ENCODE results near the gene EXOC6B. TPM values are rescaled to one million over a fixed set of nuclear protein-coding genes. Genes with fewer than 3 reads are reported as not detected.
"Not testable (repeated sequence)": the region's sequence is repeated elsewhere in the genome, so short reads cannot be mapped to it uniquely, and the experiment has no call there.

EXOC6B gene
- total RNA-seq, 2 donors from 2014 or later, result 11.7 to 12.9 TPM

GRCh38 chr2:72423756-72424155, 402.1 kb downstream of the EXOC6B start:
- H3K27me3 ChIP-seq, result no peaks in the 10 kb centered on the region
- H3K4me3 ChIP-seq, result no peak overlapping the region
- DNase-seq (no peak), ATAC-seq (no peak)
- H3K36me3 ChIP-seq (replicated peaks in 1 of 2; ENCODE audit: insufficient read depth in 1 of 2, low read depth in 2 of 2), result no peaks in the 10 kb centered on the region
- peaks cover 0 to 5% (median 0%) of the 10 kb centered on the region in 3 donors for H3K9me3 ChIP-seq
- H3K27ac ChIP-seq, result no peak overlapping the region
- 64 to 70% methylated on average over 2 of the region's 2 CpGs for WGBS, 2 donors
- intact Hi-C loops (cut with DNase I), result no loop called here
- H3K4me1 ChIP-seq, result no peaks in the 10 kb centered on the region
- TF ChIP-seq CTCF (IDR thresholded peaks at IDR 0.05) (no peak), POLR2A (IDR thresholded peaks at IDR 0.05) (no peak)

GRCh38 chr2:72421771-72422379, 404.0 kb downstream of the EXOC6B start:
- intact Hi-C loops (cut with DNase I), result not testable (repeated sequence)

DNA sequence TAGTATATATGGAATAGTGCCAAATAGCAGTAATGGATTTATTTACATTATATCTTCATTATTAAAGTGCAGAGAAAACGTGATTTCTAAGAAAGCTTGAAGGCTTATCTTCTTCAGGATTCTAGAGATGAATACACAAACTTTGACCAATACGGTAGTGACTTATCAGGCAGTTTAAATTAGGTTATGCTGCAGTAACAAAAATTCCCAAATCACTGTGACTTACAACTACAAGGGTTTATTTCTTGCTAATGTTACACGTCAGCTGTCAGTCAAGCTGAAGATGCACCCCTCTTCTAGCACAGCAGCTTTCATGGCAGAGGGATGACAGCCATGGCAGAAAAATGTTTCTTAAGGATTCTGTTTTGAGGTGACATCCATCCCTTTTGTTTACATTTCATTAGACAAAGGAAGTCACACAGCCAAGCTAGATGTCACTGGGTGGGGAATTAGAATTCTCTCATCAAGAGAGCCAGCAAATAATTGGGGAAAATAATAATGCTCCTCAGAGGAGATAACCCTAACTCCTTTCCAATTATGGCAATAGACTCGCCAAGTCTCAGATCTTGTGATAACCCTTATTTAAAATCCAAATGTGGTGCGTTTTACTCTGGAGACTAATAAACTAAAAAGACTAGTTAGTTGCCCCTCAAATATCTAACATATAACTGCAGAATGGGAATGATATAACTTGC, 409.9 kb downstream of the EXOC6B start:
- Histone ChIP-seq H3K9me3 (peaks cover 0 to 5% (median 0%) of the 10 kb centered on the region in 3 donors), H3K4me1 (no peaks in the 10 kb centered on the region), H3K27ac (no peak overlapping the region), H3K36me3 (replicated peaks in 1 of 2; ENCODE audit: insufficient read depth in 1 of 2, low read depth in 2 of 2) (no peaks in the 10 kb centered on the region), H3K27me3 (no peaks in the 10 kb centered on the region), H3K4me3 (no peak overlapping the region)
- 71 to 84% methylated on average over 5 of the region's 5 CpGs for WGBS, 2 donors
- DNase-seq (no peak), ATAC-seq (no peak)
- intact Hi-C loops (cut with DNase I), result no loop called here
- TF ChIP-seq POLR2A (IDR thresholded peaks at IDR 0.05) (no peak), CTCF (IDR thresholded peaks at IDR 0.05) (no peak)

More at GRCh38 chr2:72421771-72422379, 404.0 kb downstream of the EXOC6B start:
- not testable (repeated sequence) for H3K27me3 ChIP-seq; DNase-seq; H3K4me1 ChIP-seq; H3K9me3 ChIP-seq; H3K36me3 ChIP-seq (replicated peaks in 1 of 2; ENCODE audit: insufficient read depth in 1 of 2, low read depth in 2 of 2); H3K27ac ChIP-seq; ATAC-seq; H3K4me3 ChIP-seq
- WGBS, 2 donors, result 97 to 98% methylated on average over 19 to 24 of the region's 31 CpGs

- Histone ChIP-seq H3K36me3 (replicated peaks in 1 of 2; ENCODE audit: insufficient read depth in 1 of 2, low read depth in 2 of 2) (no peaks in the 10 kb centered on the region), H3K27me3 (no peaks in the 10 kb centered on the region), H3K4me1 (no peaks in the 10 kb centered on the region), H3K4me3 (no peak overlapping the region), H3K27ac (no peak overlapping the region), H3K9me3 (peaks cover 0 to under 1% (median 0%) of the 10 kb centered on the region in 3 donors)
- TF ChIP-seq CTCF (IDR thresholded peaks at IDR 0.05) (no peak), POLR2A (IDR thresholded peaks at IDR 0.05) (no peak)
- WGBS, 2 donors, result 89 to 93% methylated on average over 2 of the region's 2 CpGs
- intact Hi-C loops (cut with DNase I), result no loop called here
- no peak for DNase-seq
- no peak for ATAC-seq
These were observed 410.6 kb downstream of the EXOC6B start for GRCh38 chr2:72415241-72415661.

GRCh38 chr2:72414137-72414760, 411.6 kb downstream of the EXOC6B start:
- H3K9me3 ChIP-seq, result no peaks in the 10 kb centered on the region
- intact Hi-C loops (cut with DNase I), result no loop called here
- no peak overlapping the region for H3K27ac ChIP-seq
- no peaks in the 10 kb centered on the region for H3K36me3 ChIP-seq (replicated peaks in 1 of 2; ENCODE audit: insufficient read depth in 1 of 2, low read depth in 2 of 2)
- no peak overlapping the region for H3K4me3 ChIP-seq
- DNase-seq, result no peak
- no peak for ATAC-seq
- H3K27me3 ChIP-seq, result no peaks in the 10 kb centered on the region
- TF ChIP-seq POLR2A (IDR thresholded peaks at IDR 0.05), result no peak
- TF ChIP-seq CTCF (IDR thresholded peaks at IDR 0.05), result no peak
- 56 to 57% methylated on average over 2 of the region's 2 CpGs for WGBS, 2 donors
- no peaks in the 10 kb centered on the region for H3K4me1 ChIP-seq

Data from body of pancreas (tissue), 4 donors.